Activated CD8-positive, alpha-beta memory T cell treated with anti-CD3 and anti-CD28 coated beads for 24 hours (primary cell): Measurements from ENCODE around the gene JCHAIN.
A peak's percentile ranks its signal among the peaks of the same experiment; 100 is the strongest.
"Not testable (repeated sequence)": the region's sequence is repeated elsewhere in the genome, so short reads cannot be mapped to it uniquely, and the experiment has no call there.

Experiments
- DNase-seq: peaks from one replicate; pipeline ENCODE4 v3.0.0-alpha.2; 2020

JCHAIN gene

DNA sequence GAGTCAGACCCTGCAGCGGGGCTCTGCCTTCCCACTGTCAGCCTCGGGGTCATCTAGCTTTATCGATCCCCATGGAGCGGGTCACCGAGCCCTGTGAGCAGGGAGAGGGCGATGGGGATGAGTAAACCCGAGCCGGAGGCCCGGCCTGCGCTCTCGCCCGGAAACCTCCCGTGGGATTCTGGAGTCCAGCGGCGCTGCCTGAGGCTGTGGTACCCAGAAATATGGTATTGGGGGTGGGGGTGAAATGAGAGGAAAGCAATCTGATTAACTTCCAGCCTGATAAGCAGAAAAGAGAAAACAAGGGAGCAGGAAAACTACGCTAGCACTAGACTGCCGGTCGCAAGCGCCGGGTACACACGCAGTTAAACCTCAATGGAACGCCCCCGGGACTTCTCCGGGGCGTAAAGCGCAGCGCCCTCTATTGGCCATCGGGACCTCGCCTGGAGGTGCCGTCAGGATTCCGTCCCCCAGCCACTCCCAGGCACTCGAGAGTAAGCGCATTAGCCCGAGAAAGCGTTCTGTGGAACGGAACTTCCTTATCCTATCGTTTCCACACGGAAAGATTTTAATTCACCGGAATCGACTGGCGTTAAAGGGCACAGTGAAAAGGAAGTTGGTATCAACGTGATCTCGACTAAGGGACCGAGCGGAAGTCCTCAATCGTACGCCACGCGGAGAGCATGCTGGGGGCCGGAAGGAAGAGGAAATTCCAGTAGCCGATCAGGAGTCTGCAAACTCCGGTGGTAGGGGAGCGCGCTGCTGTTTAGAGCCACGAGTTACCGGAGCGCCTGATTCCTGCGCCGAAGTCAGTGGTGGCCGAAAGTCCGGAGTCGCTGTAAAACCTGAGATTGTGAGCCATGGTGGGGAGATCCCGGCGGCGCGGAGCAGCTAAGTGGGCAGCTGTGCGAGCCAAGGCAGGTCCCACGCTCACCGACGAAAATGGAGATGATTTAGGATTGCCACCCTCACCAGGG is 21.8 kb upstream of the JCHAIN start, which contains the start of gene UTP3:
UTP3 (plus strand) TSS at position 712 of the 974 bp plus-strand sequence; CDS start at position 858, 146 bp downstream.
- peak; percentile 96 for DNase-seq

DNA sequence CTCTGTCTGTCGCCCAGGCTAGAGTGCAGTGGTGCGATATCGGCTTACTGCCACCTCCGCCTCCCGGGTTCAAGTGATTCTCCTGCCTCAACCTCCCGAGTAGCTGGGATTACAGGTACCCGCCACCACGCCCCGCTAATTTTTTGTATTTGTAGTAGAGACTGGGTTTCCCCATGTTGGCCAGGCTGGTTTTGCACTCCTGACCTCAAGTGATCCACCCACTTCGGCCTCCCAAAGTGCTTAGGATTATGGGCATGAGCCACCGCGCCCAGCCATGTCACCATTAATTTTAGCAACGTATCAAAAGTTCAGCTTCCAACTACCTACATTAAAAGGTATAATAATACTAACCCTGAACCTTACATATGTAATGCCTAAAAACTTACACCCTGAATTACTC is 21.1 kb upstream of the JCHAIN start:
- DNase-seq: no peak

DNA sequence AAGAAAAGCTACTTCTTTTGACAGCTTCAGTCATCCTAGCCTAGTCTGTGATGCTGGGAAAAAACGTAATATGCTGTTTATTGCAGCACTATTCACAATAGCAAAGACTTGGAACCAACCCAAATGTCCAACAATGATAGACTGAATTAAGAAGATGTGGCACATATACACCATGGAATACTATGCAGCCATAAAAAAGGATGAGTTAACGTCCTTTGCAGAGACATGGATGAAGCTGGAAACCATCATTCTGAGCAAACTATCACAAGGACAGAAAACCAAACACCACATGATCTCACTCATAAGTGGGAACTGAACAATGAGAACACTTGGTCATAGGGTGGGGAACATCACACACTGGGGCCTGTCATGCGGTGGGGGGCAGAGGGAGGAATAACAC is 15.8 kb upstream of the JCHAIN start:
- DNase-seq: not testable (repeated sequence)

DNA sequence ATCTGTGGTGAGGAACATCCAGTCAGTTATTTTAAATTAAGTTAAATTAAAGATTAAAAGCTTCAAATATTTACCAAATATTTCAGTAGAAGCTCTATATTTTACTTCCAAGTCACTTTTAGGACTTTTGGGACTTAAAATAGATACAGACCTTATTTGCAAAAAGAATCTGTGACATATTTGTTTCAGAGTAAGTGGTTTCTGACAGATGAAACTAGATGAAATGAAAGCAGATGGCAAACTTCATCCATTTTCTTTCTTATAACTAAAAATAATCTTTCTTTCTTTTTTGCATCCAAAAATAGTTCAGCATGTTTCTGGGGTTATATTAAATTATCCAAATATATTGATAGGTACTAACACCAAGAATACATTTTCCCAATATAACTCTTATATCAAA is 15.4 kb upstream of the JCHAIN start:
- DNase-seq: no peak

DNA sequence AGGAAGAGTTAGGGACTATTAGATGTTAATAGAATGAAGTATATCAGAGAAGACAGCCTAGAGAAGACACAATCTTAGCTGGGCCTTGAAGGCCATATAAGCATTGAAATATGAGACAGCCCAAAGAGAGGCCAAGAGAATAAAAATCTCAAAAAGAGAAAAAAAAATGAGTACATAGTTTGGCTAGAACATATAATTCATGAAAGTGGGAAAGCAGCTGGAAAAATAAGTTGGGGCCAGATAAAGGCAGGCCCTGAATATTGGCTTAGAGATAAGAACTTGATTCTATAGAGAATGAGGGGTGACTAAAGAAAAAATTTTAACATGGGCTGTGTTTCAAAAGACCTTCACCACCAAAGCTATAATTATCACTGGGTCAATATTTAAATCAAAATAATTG is 14.6 kb upstream of the JCHAIN start:
- DNase-seq: no peak

DNA sequence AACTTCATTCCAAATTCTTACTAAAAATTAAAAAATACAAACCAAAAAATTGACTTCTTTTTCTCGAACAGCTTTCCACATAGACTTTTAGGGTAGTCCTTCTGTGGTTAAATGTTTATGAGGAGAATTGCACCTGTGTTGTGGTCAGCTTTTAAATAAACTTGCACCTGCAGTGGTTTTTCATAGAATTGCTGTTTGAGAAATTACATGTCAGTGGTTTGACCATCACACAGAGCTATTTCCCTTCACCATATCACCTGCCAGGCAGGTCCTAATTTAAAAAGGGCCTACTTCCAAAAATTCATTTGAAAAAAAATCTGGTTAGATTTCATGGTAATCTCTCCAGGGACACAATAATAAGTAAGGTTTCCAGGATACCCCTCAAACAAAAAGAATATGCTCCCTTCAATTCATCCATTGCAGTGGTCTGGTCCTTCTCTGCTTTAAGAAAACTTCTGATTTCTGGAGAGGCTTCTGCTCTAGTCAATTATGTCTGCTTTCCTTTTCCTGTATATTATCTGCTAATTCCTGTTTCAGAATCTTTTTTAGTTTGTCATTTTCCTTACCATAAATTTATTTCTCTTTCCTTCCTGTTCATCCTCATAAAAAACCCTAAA is 12.2 kb upstream of the JCHAIN start:
- DNase-seq: no peak

DNA sequence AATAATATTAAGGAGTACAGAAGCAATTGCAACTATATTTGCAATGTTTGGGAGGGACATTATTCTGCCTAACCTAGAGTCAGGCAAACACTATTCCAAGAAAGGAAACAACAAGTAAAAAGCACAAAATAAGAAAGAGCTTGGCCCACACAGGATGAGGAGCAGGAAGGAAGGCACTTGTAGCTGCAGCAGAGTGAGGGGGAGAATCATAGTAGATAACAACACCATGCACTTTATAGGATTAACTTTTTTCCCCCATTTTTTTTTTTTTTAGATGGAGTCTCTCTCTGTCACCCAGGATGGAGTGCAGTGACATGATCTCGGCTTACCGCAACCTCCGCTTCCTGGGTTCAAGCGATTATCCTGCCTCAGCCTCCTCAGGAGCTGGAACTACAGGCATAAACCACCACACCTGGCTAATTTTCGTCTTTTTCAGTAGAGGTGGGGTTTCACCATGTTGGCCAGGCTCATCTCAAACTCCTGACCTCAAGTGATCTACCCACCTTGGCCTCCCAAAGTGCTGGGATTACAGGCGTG is 10.3 kb upstream of the JCHAIN start:
- no peak for DNase-seq

DNA sequence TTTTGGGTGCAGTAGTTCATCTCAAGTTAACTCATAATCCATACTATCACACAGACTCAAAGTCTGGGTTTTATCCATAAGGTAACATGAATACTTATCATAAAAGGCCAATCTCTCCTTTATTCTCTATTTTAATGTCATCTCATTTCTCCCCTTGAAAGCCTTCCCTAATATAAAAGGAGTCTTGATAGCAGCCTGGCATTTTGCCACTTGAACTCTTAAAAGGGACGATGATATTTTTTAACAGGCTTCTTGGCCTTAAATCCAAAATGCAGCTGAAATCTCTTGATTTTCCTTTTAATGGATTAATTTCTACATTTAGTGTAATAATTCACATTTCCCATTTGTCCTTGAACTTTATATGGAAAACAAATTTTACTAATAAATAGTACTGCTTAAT is 8.4 kb upstream of the JCHAIN start:
- no peak for DNase-seq

DNA sequence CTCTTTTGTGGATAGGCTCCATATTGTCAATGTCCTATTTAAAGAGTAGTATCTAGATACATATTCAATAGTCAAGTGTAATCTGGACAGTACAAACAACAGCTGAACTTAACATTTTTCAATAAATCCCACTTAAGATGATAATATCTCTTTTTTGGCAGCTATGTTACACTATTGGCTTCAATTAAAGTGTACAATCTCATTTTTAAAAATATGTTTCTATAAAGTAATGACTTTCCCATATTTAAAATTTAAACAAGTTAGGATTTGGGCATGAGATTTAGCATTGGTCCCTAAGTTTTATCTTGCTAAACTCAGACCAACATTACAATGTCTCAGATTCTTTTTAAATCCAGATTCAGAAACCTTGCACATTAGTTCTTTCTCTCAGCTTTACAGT is 7.9 kb upstream of the JCHAIN start:
- no peak for DNase-seq

DNA sequence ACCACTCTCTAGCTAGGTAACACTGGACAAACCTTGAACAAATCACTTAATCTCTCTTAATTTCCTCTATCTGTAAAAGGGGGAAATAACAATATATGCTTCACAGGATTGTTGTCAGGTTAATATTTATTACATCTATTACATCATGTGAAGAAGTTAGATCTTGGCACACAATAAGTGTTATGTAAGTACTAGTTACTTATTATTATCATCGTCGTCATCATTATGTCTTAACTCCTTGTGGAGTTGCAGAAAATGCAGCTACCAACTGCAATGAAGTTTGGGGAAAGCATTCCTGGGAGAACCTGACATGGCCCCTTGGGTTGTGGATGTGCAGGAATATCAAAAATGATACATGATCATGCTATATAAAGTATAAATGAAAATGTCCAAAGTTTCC is 4.8 kb upstream of the JCHAIN start:
- DNase-seq: no peak

DNA sequence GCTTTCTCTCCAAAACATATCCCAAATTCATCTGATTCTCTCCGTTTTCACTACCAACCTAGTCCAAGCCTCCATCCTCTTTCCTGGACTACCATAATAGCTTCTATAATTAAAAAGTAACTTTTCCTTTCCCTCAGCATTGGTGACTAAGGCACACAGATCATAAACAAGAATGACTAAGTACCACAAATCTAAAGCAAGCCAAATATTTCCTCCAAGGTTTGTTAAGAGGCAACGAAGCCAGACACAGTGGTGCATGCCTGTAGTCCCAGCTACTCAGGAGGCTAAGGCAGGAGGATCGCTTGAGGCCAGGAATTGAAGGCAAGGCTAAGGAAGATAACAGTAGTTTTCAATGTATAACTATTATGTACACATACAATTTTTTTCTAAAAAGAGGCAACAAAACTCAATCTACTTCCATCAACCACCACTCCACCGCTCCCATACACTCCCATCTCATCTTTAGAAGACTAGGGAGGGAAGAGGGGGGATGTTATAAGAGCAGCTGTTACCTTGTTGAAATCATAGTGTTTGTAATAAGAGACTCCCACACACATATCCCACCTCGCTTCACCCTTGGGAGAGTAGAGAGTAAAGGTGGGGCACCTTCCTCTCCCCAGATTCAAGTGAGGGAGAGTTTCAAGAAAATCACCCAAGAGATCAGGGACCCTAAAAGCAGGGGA is 4.2 kb upstream of the JCHAIN start:
- no peak for DNase-seq

DNA sequence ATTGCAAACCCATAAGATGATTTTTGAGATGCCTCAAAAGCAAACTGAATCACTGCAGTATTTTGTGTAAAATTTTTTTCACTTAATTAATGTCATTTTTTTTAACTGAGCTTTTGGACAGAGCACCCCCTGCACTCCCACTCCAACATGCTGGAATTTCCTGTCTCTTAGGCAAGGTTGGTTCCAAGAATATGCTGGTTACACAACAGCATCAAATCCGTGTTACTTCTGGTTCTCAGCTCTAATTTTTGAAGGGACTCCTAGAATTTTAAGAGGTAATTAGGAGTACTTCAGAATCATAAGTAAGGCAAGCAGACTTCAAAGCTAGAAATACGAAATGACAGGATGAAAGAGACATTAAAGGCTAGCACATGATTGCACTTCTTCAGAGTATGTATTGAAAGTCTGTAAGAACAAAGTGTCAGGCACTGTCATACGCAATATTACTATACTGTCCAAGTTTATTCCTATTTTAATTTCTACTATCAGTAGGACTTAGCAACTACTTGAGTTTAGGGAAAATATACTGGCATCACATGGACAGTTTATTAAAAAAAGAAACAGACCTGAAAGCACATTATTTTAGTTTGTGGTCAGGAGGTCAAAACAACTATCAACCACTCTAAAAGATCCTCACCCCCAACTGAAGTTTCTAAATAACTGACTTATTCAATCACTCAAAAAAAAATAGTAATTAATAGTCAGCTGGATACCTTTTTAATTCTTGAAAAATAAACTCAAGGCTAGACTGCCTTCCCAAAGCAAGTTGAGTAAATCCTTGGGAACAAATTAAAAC is 1.6 kb upstream of the JCHAIN start:
- no peak for DNase-seq

DNA sequence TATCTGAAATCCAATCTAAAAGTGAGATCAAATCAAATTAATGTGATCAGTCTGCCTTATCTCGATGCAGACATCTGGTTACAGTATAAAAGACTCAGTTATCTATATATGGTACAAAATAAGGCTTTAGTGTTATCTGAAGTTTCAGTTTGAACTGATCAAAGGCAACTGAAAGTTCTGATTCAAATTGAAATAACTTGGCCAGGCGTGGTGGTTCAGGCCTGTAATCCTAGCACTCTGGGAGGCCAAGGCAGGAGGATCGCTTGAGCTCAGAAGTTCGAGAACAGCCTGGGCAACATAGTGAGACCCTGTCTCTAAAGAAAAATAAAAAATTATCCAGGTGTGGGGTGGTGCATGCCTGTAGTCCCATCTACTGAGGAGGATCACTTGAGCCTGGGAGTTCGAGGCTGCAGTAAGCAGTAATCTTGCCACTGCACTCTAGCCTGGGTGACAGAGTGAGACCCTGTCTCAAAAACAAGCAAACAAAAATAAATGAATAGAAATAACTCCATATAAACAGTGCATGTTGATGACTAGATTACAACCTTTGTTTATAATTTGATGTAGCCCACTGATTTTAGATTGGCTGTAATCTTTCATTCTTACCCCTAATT is 4.9 kb downstream of the JCHAIN start:
- not testable (repeated sequence) for DNase-seq

DNA sequence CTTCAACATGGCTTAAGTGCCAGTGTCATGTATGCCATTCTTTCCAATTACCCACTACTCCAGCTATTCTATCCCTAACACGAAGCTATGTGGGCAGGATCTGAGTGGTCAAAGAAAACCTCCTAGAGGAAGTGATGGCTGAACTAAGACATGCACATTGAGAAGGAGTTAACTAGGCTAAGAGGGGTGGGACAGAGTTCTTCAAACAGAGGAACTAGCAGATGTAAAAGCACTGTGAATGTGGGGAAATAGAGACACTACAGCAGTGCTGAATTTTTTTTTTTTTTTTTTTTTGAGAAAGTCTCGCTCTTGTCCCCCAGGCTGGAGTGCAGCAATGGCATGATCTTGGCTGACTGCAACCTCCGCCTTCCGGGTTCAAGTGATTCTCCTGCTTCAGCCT is 6.2 kb downstream of the JCHAIN start:
- no peak for DNase-seq

DNA sequence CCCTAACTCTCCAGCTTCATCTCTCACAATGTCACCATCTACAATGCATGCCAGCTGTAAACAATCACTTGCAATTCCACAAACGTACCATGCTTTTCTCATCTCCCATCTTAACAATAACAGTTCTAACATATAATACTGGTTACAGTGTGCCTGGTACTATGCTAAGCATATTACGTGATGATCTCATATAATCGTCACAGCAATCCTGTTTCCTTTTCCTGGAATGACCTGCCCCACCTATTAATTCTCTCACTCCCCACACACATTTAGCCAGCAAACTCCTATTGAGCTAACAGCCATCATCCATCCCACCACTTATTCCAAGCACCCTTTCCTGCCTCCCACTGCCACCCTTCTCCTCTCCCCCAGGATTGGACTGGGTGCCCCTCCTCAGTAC is 7.9 kb downstream of the JCHAIN start:
- DNase-seq: no peak

DNA sequence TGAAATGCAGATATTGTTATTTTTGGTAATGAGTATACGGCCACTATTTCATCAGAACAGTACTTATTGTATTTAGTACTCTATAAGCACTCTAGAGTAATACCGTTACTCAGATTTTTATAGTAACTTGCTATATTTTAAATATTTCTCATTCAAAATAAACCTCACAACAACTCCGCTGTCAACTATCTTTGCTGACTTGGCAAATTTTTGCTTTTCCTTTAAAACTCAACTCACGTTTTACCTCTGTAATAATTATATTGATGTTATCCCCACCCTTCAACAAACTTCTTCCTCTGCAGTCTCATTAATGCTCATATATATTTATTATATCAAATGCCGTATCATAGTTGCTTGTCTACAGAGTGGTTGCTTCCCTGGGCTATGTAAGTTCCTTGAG is 9.0 kb downstream of the JCHAIN start:
- no peak for DNase-seq

DNA sequence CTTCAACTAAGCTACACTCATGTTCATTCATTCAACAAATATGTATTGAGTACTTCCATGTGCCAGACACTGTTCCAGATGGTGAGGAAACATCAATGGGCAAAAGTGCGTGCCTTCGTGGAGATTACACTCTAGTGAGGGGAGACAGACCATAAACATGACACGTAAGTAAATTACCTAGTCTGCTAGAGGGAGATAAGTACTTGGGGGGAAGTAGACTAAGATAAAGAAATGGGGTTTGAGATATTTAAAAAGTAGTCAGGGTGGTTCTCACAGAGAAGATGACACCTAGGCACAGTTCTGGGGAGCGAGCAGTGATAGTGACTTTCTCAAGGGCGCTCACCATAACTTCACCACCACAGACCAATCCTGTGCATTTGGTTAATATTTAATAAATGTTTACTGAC is 11.7 kb downstream of the JCHAIN start:
- no peak for DNase-seq

DNA sequence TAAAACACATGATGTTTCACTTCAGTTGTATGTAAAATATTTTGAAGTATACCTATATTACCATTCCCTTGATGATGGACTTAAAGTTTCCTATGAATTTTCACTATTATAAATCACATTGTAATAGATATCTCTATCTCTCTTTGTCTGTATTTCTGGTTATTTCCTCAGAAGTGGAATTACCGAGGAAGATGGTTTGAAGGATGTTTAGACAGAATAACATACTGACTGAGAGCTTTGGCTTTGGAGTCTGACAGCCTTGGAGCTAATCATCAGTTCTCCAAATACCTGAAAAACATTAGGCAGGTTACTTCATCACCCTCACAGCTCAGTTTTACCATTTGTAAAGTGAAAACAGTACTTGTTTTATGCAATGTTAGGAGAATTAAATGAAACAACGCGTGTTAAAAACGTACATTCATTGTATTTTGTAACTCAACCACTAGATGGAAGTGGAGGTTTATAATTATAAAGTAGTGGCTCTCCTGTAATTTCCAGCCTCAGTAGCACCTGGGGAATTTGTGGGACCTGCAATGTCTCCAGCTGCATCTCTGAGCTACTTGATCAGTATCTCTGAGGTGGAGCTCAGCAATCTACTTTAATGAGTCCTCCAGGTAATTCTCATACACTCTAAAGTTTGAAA is 14.3 kb downstream of the JCHAIN start:
- DNase-seq: no peak

DNA sequence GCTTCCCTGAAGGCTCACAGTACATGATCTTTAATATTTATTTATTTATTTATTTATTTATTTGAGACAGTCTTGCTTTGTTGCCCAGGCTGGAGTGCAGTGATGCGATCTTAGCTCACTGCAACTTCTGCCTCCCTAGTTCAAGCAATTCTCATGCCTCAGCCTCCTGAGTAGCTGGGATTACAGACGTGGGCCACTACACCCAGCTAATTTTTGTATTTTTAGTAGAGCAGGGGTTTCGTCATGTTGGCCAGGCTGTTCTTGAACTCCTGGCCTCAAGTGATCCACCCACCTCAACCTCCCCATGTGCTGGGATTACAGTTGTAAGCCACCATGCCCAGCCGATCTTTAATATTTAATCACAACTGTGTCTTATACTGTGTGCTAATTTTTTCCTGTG is 15.6 kb downstream of the JCHAIN start:
- not testable (repeated sequence) for DNase-seq

DNA sequence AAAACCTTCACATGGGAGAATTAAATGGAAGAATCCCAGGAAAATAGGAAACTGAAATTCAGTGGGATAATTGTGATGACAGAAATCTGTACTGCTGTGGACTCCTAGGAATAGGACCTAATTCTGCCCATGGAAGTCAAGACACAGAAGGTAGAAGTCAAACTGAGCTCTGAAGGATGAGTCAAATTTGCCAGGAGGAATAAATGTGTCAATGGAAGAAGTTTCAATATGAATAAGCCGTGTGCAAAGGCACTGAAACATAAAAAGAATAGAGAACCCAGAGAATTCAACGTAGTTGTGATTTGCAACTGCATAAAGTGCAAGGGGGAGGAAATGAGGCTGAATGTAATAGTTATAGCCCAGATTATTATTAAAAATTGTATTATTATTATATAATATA is 26.1 kb downstream of the JCHAIN start:
- DNase-seq: no peak

DNA sequence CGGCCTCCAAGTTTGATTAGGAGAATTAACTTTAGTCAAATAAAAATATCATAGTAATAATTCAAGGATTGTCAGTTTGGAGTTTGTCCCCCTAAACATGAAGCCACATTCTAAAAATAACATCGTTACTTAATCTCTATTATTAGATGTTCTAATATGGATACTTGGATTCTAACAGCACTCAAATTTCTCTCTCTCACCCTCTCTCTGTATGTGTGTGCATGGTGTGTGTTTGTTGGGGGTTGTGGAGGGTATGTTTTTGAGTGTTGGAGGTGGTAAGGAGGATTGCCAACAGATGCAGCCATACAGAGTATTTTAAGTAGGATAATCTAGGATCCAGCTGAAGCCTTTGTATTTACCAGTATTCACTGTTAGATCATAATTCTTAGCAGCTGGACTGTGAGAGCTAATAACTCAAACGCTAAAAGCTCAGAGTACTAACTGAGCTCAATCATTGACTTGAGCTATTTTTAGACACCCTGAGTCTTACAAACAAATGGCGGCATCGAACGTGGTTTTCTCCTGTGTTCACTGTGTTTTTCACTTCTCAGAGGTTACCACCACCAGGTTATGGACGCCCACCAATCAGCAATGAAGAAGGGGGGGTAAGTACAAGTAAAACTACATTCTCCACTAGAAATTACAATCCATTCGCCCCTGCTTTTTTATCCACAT is 28.9 kb downstream of the JCHAIN start:
- no peak for DNase-seq
